Stimulated activated CD4-positive, alpha-beta T cell treated with anti-CD3 and anti-CD28 coated beads, Interleukin-4, amount 100 ng/mL, for 48 hours (primary cell): Measurements from ENCODE around the gene PIMREG.

Experiments used
- DNase-seq, 2 donors: peaks; one replicate each; pipeline ENCODE4 v3.0.0-alpha.2; 2020; ENCODE audit warnings: low read depth in 2 of 2

The PIMREG gene

GRCh38 chr17:6498356-6498755 lies 54.1 kb downstream of the PIMREG start:
- DNase-seq: no peak

GRCh38 chr17:6498901-6499540 lies 54.8 kb downstream of the PIMREG start:
- no peak for DNase-seq
